H1 (cell line): ENCODE results near the gene MTMR2. TPM values are rescaled to one million over a fixed set of nuclear protein-coding genes. Genes with fewer than 3 reads are reported as not detected.

ENCODE experiments used
- CTCF ChIA-PET: fragments of 300-600 bp; sonication (Branson Sonifier 250); formaldehyde crosslinking; loops from one replicate; lab custom pipeline; 2021; ENCODE audit not compliant: partially characterized antibody; lab: Charles Lee
- POLR2A ChIA-PET: fragments of 300-600 bp; sonication (Branson Sonifier 250); formaldehyde crosslinking; loops from one replicate; lab custom pipeline; 2021; ENCODE audit warnings: inconsistent platforms; ENCODE audit not compliant: partially characterized antibody; lab: Charles Lee
- DNase-seq, 2 experiments: peaks; one replicate each; pipeline versions ENCODE4 v3.0.0 to v3.0.0-alpha.2; 2010 to 2022; ENCODE audit warnings: low spot score in 2 of 2, low read depth in 1 of 2, mixed read lengths in 1 of 2
- FAIRE-seq: peaks from 2 replicates; lab custom pipeline; 2011; peaks lifted over from hg19 to GRCh38; lab: Jason Lieb, UNC
- H2AFZ ChIP-seq: 2 replicates; pipeline ENCODE4 v1.8.1; 2012; ENCODE audit warnings: low read length, inconsistent platforms
- H2AK5ac ChIP-seq: 2 replicates; pipeline ENCODE4 v1.6.1; 2013; ENCODE audit warnings: low read depth, low read length
- H2BK120ac ChIP-seq: replicated peaks from 2 replicates; pipeline ENCODE3; 2013; ENCODE audit warnings: low read depth, low read length, inconsistent platforms
- H2BK12ac ChIP-seq: 2 replicates; pipeline ENCODE4 v1.6.1; 2013; ENCODE audit warnings: low read depth, low read length
- H2BK15ac ChIP-seq: 2 replicates; pipeline ENCODE4 v1.6.1; 2013; ENCODE audit warnings: low read length
- H2BK20ac ChIP-seq: 2 replicates; pipeline ENCODE4 v1.6.1; 2013; ENCODE audit warnings: low read length
- H2BK5ac ChIP-seq: 2 replicates; pipeline ENCODE4 v1.6.1; 2013; ENCODE audit warnings: low read depth, low read length
- H3K14ac ChIP-seq: 2 replicates; pipeline ENCODE4 v1.6.1; 2013; ENCODE audit warnings: inconsistent platforms; ENCODE audit not compliant: insufficient read length
- H3K18ac ChIP-seq: 2 replicates; pipeline ENCODE4 v1.6.1; 2013; ENCODE audit warnings: low read length; ENCODE audit errors: extremely low read depth
- H3K23ac ChIP-seq: 2 replicates; pipeline ENCODE4 v1.6.1; 2013; ENCODE audit warnings: inconsistent platforms; ENCODE audit not compliant: insufficient read length
- H3K23me2 ChIP-seq: 2 replicates; pipeline ENCODE4 v1.6.1; 2013; ENCODE audit warnings: low read depth, low read length
- H3K27ac ChIP-seq: 2 replicates; pipeline ENCODE4 v1.6.1; 2011; ENCODE audit warnings: low read depth, low read length, inconsistent platforms
- H3K27me3 ChIP-seq, 4 experiments: replicated peaks in 1 of 4; 1 replicate in 1 of 4; 2 replicates in 3 of 4; pipeline versions ENCODE4 v1.6.1 to v1.8.1; 2011 to 2013; ENCODE audit warnings: low read length in 3 of 4, mild to moderate bottlenecking in 3 of 4, inconsistent platforms in 2 of 4, mixed read lengths in 2 of 4, moderate library complexity in 1 of 4; ENCODE audit not compliant: control insufficient read depth in 3 of 4, insufficient read depth in 3 of 4; ENCODE audit errors: extremely low read depth in 1 of 4
- H3K36me3 ChIP-seq, 4 experiments: 2 replicates each; pipeline versions ENCODE4 v1.6.1 to v1.8.1; 2011 to 2013; ENCODE audit warnings: mild to moderate bottlenecking in 4 of 4, low read length in 3 of 4, moderate library complexity in 2 of 4, control low read depth in 1 of 4, inconsistent platforms in 1 of 4; ENCODE audit not compliant: insufficient read depth in 4 of 4, control insufficient read depth in 2 of 4
- H3K4ac ChIP-seq: replicated peaks from 2 replicates; pipeline ENCODE3; 2013; ENCODE audit warnings: low read length, low read depth, mixed read lengths, inconsistent platforms; ENCODE audit not compliant: insufficient read length
- H3K4me1 ChIP-seq, 4 experiments: replicated peaks in 1 of 4; 1 replicate in 1 of 4; 2 replicates in 3 of 4; pipeline versions ENCODE4 v1.6.1 to v1.8.1; 2011 to 2013; ENCODE audit warnings: low read length in 3 of 4, inconsistent platforms in 2 of 4, mixed read lengths in 1 of 4; ENCODE audit not compliant: insufficient read depth in 4 of 4, control insufficient read depth in 3 of 4
- H3K4me2 ChIP-seq, 2 experiments: 2 replicates each; pipeline versions ENCODE4 v1.6.1 to v1.8.1; 2011 to 2013; ENCODE audit warnings: low read depth in 2 of 2, low read length in 2 of 2, control low read depth in 1 of 2, inconsistent platforms in 1 of 2, mild to moderate bottlenecking in 1 of 2; ENCODE audit not compliant: insufficient read depth in 1 of 2
- H3K4me3 ChIP-seq, 4 experiments: fragments of 200-600, 300-600 bp in 1 of 4; sonication (generic), shearing (Covaris generic), sonication (Bioruptor Twin) in 1 of 4; 2 replicates each; pipeline versions ENCODE4 v1.5.1 to v1.8.1; 2011 to 2016; ENCODE audit warnings: low read length in 4 of 4, low read depth in 3 of 4, control low read depth in 2 of 4, inconsistent platforms in 2 of 4, mild to moderate bottlenecking in 2 of 4, mixed read lengths in 1 of 4, moderate library complexity in 1 of 4; ENCODE audit not compliant: insufficient read depth in 2 of 4; ENCODE audit errors: extremely low read depth in 1 of 4
- H3K56ac ChIP-seq: replicated peaks from 2 replicates; pipeline ENCODE3; 2013; ENCODE audit warnings: low read depth, mild to moderate bottlenecking, mixed read lengths, low read length, inconsistent platforms; ENCODE audit not compliant: insufficient read length
- H3K79me1 ChIP-seq: 2 replicates; pipeline ENCODE4 v1.6.1; 2013; ENCODE audit warnings: low read depth, low read length, control low read depth
- H3K79me2 ChIP-seq, 2 experiments: 2 replicates each; pipeline versions ENCODE4 v1.6.1 to v1.8.1; 2012 to 2013; ENCODE audit warnings: low read length in 2 of 2, mild to moderate bottlenecking in 2 of 2, inconsistent platforms in 1 of 2; ENCODE audit not compliant: insufficient read depth in 2 of 2, control insufficient read depth in 1 of 2
- H3K9ac ChIP-seq, 4 experiments: replicated peaks in 1 of 4; 1 replicate in 1 of 4; 2 replicates in 3 of 4; pipeline versions ENCODE4 v1.6.1 to v1.8.1; 2011 to 2013; ENCODE audit warnings: low read depth in 3 of 4, low read length in 3 of 4, control low read depth in 2 of 4, mild to moderate bottlenecking in 2 of 4, moderate library complexity in 2 of 4, inconsistent platforms in 1 of 4; ENCODE audit errors: extremely low read depth in 1 of 4
- H3K9me3 ChIP-seq, 2 experiments: 2 replicates each; pipeline versions ENCODE4 v1.6.1 to v1.8.1; 2012 to 2013; ENCODE audit warnings: mild to moderate bottlenecking in 2 of 2, moderate library complexity in 2 of 2, control low read depth in 1 of 2, inconsistent platforms in 1 of 2, low read depth in 1 of 2, low read length in 1 of 2, mixed read lengths in 1 of 2; ENCODE audit not compliant: insufficient read depth in 2 of 2
- H4K20me1 ChIP-seq, 2 experiments: replicated peaks in 1 of 2; 2 replicates each; pipeline versions ENCODE3 to v1.8.1; 2011 to 2013; ENCODE audit warnings: inconsistent platforms in 2 of 2, low read length in 2 of 2, mild to moderate bottlenecking in 1 of 2; ENCODE audit not compliant: insufficient read depth in 2 of 2, control insufficient read depth in 1 of 2
- H4K5ac ChIP-seq: 2 replicates; pipeline ENCODE4 v1.6.1; 2013; ENCODE audit warnings: low read length, low read depth, mixed read lengths, inconsistent platforms; ENCODE audit not compliant: insufficient read length
- H4K8ac ChIP-seq: 2 replicates; pipeline ENCODE4 v1.8.0; 2013; ENCODE audit warnings: mild to moderate bottlenecking, moderate library complexity, low read length, inconsistent platforms; ENCODE audit not compliant: insufficient read depth; ENCODE audit errors: extremely low read depth
- H4K91ac ChIP-seq: replicated peaks from 2 replicates; pipeline ENCODE3; 2013; ENCODE audit warnings: low read length, mixed read lengths, inconsistent platforms; ENCODE audit not compliant: insufficient read length
- ATF3 ChIP-seq: IDR thresholded peaks from 2 replicates; pipeline ENCODE4 v1.6.1; 2011; ENCODE audit warnings: low read depth, mild to moderate bottlenecking, low read length; ENCODE audit not compliant: insufficient read depth
- CBX8 ChIP-seq: fragments of 300-800, 300-1000 bp; sonication (generic); IDR thresholded peaks from 2 replicates; pipeline ENCODE4 v1.7.1; 2016; ENCODE audit warnings: low read depth, low read length, borderline replicate concordance
- CTBP2 ChIP-seq: IDR thresholded peaks from 2 replicates; pipeline ENCODE4 v1.7.0; 2011; ENCODE audit warnings: borderline replicate concordance, mild to moderate bottlenecking, moderate library complexity, mixed read lengths, low read length; ENCODE audit not compliant: insufficient read depth, insufficient read length
- FOSL1 ChIP-seq: IDR thresholded peaks from 2 replicates; pipeline ENCODE4 v1.6.1; 2011; ENCODE audit warnings: mild to moderate bottlenecking, low read depth, low read length, moderate library complexity; ENCODE audit not compliant: insufficient read depth
- PHF8 ChIP-seq: fragments of 200-600 bp; sonication (generic); conservative IDR thresholded peaks from 2 replicates; pipeline ENCODE4 v1.7.1; 2012; ENCODE audit warnings: low read depth, mild to moderate bottlenecking, inconsistent platforms, low read length, moderate library complexity
- RAD21 ChIP-seq, 2 experiments: IDR thresholded peaks in 1 of 2; conservative IDR thresholded peaks in 1 of 2; 2 replicates each; pipeline ENCODE4 v1.6.1; 2011; ENCODE audit warnings: low read depth in 2 of 2, low read length in 2 of 2, improper control_type of control experiment in 1 of 2, inconsistent platforms in 1 of 2, mild to moderate bottlenecking in 1 of 2, moderate library complexity in 1 of 2
- SRF ChIP-seq: IDR thresholded peaks from 2 replicates; pipeline ENCODE4 v1.6.1; 2011; ENCODE audit warnings: mild to moderate bottlenecking, low read depth, low read length, moderate library complexity
- TCF12 ChIP-seq: IDR thresholded peaks from 2 replicates; pipeline ENCODE4 v1.6.1; 2011; ENCODE audit warnings: low read depth, mild to moderate bottlenecking, low read length
- WGBS, 2 experiments: shearing (Covaris generic) in 1 of 2; methylation state at CpG; one replicate each; pipeline versions ENCODE4 v1.1.6 to v1.1.7; 2013 to 2015; ENCODE audit warnings: low lambda C conversion rate in 2 of 2, mixed read lengths in 2 of 2, inconsistent platforms in 1 of 2, low coverage in 1 of 2, missing lambda C conversion rate in 1 of 2; ENCODE audit not compliant: insufficient replicate concordance in 2 of 2, insufficient coverage in 1 of 2, insufficient read length in 1 of 2; ENCODE audit errors: extremely low coverage in 1 of 2, missing lambda C conversion rate in 1 of 2; 5-methylcytosine and 5-hydroxymethylcytosine counted together
- polyA plus RNA-seq, 7 experiments: library from polyadenylated mRNA; depleted of rRNA in 3 of 7; stranded (reverse) in 5 of 7; unstranded in 2 of 7; fragments of >200 nt in 5 of 7; fragments of 200-250 nt in 2 of 7; gene quantifications; 1 replicate in 5 of 7; 2 replicates in 1 of 7; 4 replicates in 1 of 7; pipeline versions ENCODE4 v1.2.1 to v1.2.3, GENCODE V29; 2011 to 2013; ENCODE audit warnings: missing spikeins in 2 of 7, mixed read lengths in 2 of 7
- total RNA-seq: library from RNA; stranded (reverse); fragmentation: NEBNext Ultra II Directional; extraction: Animal tissue kit (Norgen Biotek cat#: 25700); gene quantifications from 2 replicates; pipeline ENCODE4 v1.2.1, GENCODE V29; 2021

Gene MTMR2
- total and polyA plus RNA-seq, 2 of the 8 experiments (the other 6 are each of a cell fraction or from before 2014, with no cell fraction given) = 16.7 to 52.9 TPM

GRCh38 chr11:95803973-95804372 is 119.9 kb downstream of the MTMR2 start:
- Histone ChIP-seq H3K27me3 (no peaks in the 10 kb centered on the region), H4K91ac (no peak overlapping the region), H2AFZ (no peak overlapping the region), H3K4me1 (no peaks in the 10 kb centered on the region), H2BK20ac (no peak overlapping the region), H3K4me3 (no peak overlapping the region), H3K36me3 (peaks cover 5 to 64% (median 40%) of the 10 kb centered on the region in 4 experiments; a peak in 7 of 8 replicates), H3K18ac (no peak overlapping the region), H3K56ac (no peak overlapping the region), H3K23me2 (no peaks in the 10 kb centered on the region), H3K9me3 (peaks cover 12 to 14% of the 10 kb centered on the region in 2 experiments; a peak in 3 of 4 replicates), H4K8ac (no peak overlapping the region), H2BK15ac (no peak overlapping the region), H2BK12ac (no peak overlapping the region), H3K79me2 (peaks cover 0 to 4% of the 10 kb centered on the region in 2 experiments; a peak in 2 of 4 replicates), H2AK5ac (no peak overlapping the region), H3K9ac (no peak overlapping the region), H2BK5ac (no peak overlapping the region), H3K27ac (no peak overlapping the region), H4K5ac (no peak overlapping the region), H2BK120ac (no peak overlapping the region), H3K4me2 (no peak overlapping the region), H3K23ac (no peak overlapping the region), H4K20me1 (peaks cover 0 to 1% of the 10 kb centered on the region in 2 experiments), H3K79me1 (0 out of 2 replicates have a peak, but pooled peaks cover 2% of the 10 kb centered on the region), H3K4ac (no peak overlapping the region), H3K14ac (no peak overlapping the region)
- no peak for TF ChIP-seq ATF3
- no peak for TF ChIP-seq PHF8
- no peak for TF ChIP-seq TCF12
- TF ChIP-seq CTBP2 = no peak
- no peak for TF ChIP-seq RAD21 (IDR thresholded peaks at IDR 0.05 in 1 of 2, conservative IDR thresholded peaks at IDR 0.05 in 1 of 2; ENCODE audit: low read depth in 2 of 2, low read length in 2 of 2)
- TF ChIP-seq SRF = no peak
- TF ChIP-seq CBX8 = no peak
- TF ChIP-seq FOSL1 = no peak
- ChIA-PET POLR2A (interaction anchor here (4.8 kb wide), 1 partner anchor 14 kb away, joined by 20 read pairs; the partner anchor contains the start of genes CEP57 and FAM76B), CTCF (interaction anchor here (1.0 to 1.2 kb wide), 2 partner anchors 10 to 652 kb away, joined by 3 read pairs; no protein-coding TSS in a partner anchor)
- FAIRE-seq = no peak
- no peak for DNase-seq
- 90% methylated on average over 2 of the region's 2 CpGs; no CpG with 5 or more reads in 1 of the 2 experiments for WGBS, 2 experiments
